Upper lobe of left lung (tissue), 4 donors: ENCODE results near the gene MYLK4.
A peak's percentile ranks its signal among the peaks of the same experiment; 100 is the strongest.

ENCODE experiments used
- CTCF ChIP-seq, 6 experiments: fragments of 450-650 bp in 4 of 6; fragments of 200-600 bp in 2 of 6; sonication (generic) in 2 of 6; IDR thresholded peaks; one replicate each; pipeline ENCODE4 v1.5.1; 2016 to 2019; ENCODE audit warnings: antibody characterized with exemption in 6 of 6
- EP300 ChIP-seq, 4 donors: sonication (generic); formaldehyde crosslinking; IDR thresholded peaks; one replicate each; pipeline ENCODE4 v1.5.1; 2017; ENCODE audit warnings: antibody characterized with exemption in 4 of 4, control low read depth in 2 of 4
- POLR2A ChIP-seq, 4 donors: fragments of 450-650 bp; IDR thresholded peaks; one replicate each; pipeline ENCODE4 v1.5.1; 2016 to 2017; ENCODE audit warnings: antibody characterized with exemption in 4 of 4, mild to moderate bottlenecking in 2 of 4

GRCh38 chr6:2783188-2783963 is 32.7 kb upstream of the MYLK4 start:
- TF ChIP-seq POLR2A (IDR thresholded peaks at IDR 0.05) (no peak), CTCF (IDR thresholded peaks at IDR 0.05) (peak in 1 of 6 experiments; percentile 3), EP300 (IDR thresholded peaks at IDR 0.05) (peak in 1 of 4 donors; percentile 18)
